ENCODE data around the gene PRSS23.

The PRSS23 gene

DNA sequence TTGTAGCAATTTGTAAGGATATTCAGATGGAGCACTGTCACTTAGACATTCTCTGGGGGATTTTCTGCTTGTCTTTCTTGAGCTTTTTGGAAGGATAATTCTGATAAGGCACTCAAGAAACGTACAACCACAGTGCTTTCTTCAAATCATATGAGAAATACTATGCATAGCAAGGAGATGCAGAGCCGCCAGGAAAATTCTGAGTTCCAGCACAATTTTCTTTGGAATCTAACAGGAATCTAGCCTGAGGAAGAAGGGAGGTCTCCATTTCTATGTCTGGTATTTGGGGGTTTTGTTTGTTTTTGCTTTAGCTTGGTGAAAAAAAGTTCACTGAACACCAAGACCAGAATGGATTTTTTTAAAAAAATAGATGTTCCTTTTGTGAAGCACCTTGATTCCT is 9.9 kb downstream of the PRSS23 start:
- no peak overlapping the region for H2BK15ac ChIP-seq (ENCODE audit: low read length)
- no peak overlapping the region for H2AFZ ChIP-seq (ENCODE audit: low read length)
- no peak overlapping the region for H3K27ac ChIP-seq (replicated peaks; ENCODE audit: low read length)
- no peak overlapping the region for H3K4ac ChIP-seq (ENCODE audit: low read length)
- H3K9me3 ChIP-seq (replicated peaks in 1 of 2; ENCODE audit: control insufficient read depth in 2 of 2, insufficient read depth in 1 of 2, low read depth in 1 of 2, low read length in 2 of 2), result peaks cover 0 to 12% of the 10 kb centered on the region in 2 donors
- H3K4me2 ChIP-seq (ENCODE audit: insufficient read depth, low read length, poor library complexity, severe bottlenecking), result no peak overlapping the region
- H3K36me3 ChIP-seq (replicated peaks in 1 of 2; ENCODE audit: control insufficient read depth in 2 of 2, insufficient read depth in 2 of 2, low read length in 2 of 2), result peaks cover 17 to 70% of the 10 kb centered on the region in 2 donors
- no peak overlapping the region for H2BK5ac ChIP-seq (ENCODE audit: low read length)
- H3K4me3 ChIP-seq (ENCODE audit: low read length in 2 of 2), result no peak overlapping the region
- H3K27me3 ChIP-seq (ENCODE audit: control insufficient read depth in 3 of 3, insufficient read depth in 3 of 3, low read depth in 1 of 3, low read length in 3 of 3), result no peaks in the 10 kb centered on the region
- no peak overlapping the region for H2BK12ac ChIP-seq (ENCODE audit: low read length)
- no peak overlapping the region for H4K91ac ChIP-seq (ENCODE audit: low read depth, low read length, poor library complexity)
- H3K79me1 ChIP-seq (ENCODE audit: low read depth, low read length), result peaks cover 3% of the 10 kb centered on the region
- DNase-seq (ENCODE audit: low spot score), result no peak
- no peak overlapping the region for H3K18ac ChIP-seq (ENCODE audit: low read length)
- H3K23ac ChIP-seq (ENCODE audit: low read depth, low read length, poor library complexity), result no peak overlapping the region
- H3K4me1 ChIP-seq (ENCODE audit: control insufficient read depth in 2 of 2, insufficient read depth in 1 of 2, low read depth in 1 of 2, low read length in 2 of 2), result peaks cover 31 to 39% of the 10 kb centered on the region in 2 donors
- no peak overlapping the region for H4K8ac ChIP-seq (ENCODE audit: low read depth, low read length)
- H2AK5ac ChIP-seq (ENCODE audit: low read depth, low read length), result no peak overlapping the region
- no peak overlapping the region for H3K14ac ChIP-seq (ENCODE audit: low read length)
- no CpG with 5 or more reads among the region's 2 CpGs for WGBS, 2 donors (ENCODE audit: extremely low coverage in 2 of 2, insufficient read length in 2 of 2, insufficient replicate concordance in 1 of 2)
- no peak overlapping the region for H2BK120ac ChIP-seq (ENCODE audit: low read depth, low read length)
- no peak overlapping the region for H3K9ac ChIP-seq (ENCODE audit: low read depth, low read length, poor library complexity)

DNA sequence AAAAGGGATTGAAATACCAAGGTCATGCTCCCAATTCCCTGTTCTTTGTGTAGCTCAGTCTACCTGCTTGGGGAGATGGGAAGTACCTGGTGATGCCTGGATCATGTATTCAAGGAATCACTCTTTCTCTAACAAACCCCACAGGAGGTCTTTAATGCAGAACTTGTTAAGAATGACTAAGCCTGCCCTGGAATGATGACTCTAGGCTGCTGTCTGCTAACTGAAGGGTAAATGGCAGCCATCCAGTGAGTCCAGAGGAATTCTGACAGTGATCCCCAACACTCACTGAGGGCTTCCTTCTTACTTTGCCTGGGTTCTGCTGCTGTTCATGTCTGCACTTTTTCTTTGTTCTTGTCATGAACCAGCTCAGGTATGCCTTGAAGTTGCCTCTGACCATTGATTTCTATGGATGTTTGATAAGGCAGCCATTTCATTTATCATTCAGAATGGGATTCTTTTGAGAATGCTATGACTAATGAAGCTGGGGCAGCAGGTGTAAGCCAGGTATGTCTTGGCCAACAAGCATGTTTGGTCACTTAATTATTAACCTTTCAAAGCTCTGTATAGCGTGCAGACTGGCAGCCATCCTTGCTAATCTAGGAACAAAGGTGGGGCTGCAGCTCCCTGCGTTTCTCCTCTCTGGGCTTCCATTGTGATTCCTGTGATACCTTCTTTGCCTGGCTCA is 11.4 kb downstream of the PRSS23 start:
- no peak for DNase-seq (ENCODE audit: low spot score)
- H3K4me3 ChIP-seq (ENCODE audit: low read length in 2 of 2), result no peak overlapping the region
- H3K4ac ChIP-seq (ENCODE audit: low read length), result no peak overlapping the region
- peaks cover 0 to 6% of the 10 kb centered on the region in 2 donors for H3K9me3 ChIP-seq (replicated peaks in 1 of 2; ENCODE audit: control insufficient read depth in 2 of 2, insufficient read depth in 1 of 2, low read depth in 1 of 2, low read length in 2 of 2)
- H2BK120ac ChIP-seq (ENCODE audit: low read depth, low read length), result no peak overlapping the region
- H3K23ac ChIP-seq (ENCODE audit: low read depth, low read length, poor library complexity), result no peak overlapping the region
- no peaks in the 10 kb centered on the region for H3K27me3 ChIP-seq (ENCODE audit: control insufficient read depth in 3 of 3, insufficient read depth in 3 of 3, low read depth in 1 of 3, low read length in 3 of 3)
- H3K4me2 ChIP-seq (ENCODE audit: insufficient read depth, low read length, poor library complexity, severe bottlenecking), result no peak overlapping the region
- no peak overlapping the region for H3K14ac ChIP-seq (ENCODE audit: low read length)
- no peak overlapping the region for H2BK5ac ChIP-seq (ENCODE audit: low read length)
- H3K79me1 ChIP-seq (ENCODE audit: low read depth, low read length), result peaks cover 3% of the 10 kb centered on the region
- H4K8ac ChIP-seq (ENCODE audit: low read depth, low read length), result no peak overlapping the region
- no peak overlapping the region for H3K18ac ChIP-seq (ENCODE audit: low read length)
- no peak overlapping the region for H2BK15ac ChIP-seq (ENCODE audit: low read length)
- no peak overlapping the region for H2BK12ac ChIP-seq (ENCODE audit: low read length)
- H3K4me1 ChIP-seq (ENCODE audit: control insufficient read depth in 2 of 2, insufficient read depth in 1 of 2, low read depth in 1 of 2, low read length in 2 of 2), result peaks cover 20 to 34% of the 10 kb centered on the region in 2 donors
- no peak overlapping the region for H3K9ac ChIP-seq (ENCODE audit: low read depth, low read length, poor library complexity)
- peak overlapping the region; percentile 32 for H3K27ac ChIP-seq (replicated peaks; ENCODE audit: low read length)
- no peak overlapping the region for H4K91ac ChIP-seq (ENCODE audit: low read depth, low read length, poor library complexity)
- no peak overlapping the region for H2AK5ac ChIP-seq (ENCODE audit: low read depth, low read length)
- no CpG with 5 or more reads among the region's 2 CpGs for WGBS, 2 donors (ENCODE audit: extremely low coverage in 2 of 2, insufficient read length in 2 of 2, insufficient replicate concordance in 1 of 2)
- H2AFZ ChIP-seq (ENCODE audit: low read length), result no peak overlapping the region
- H3K36me3 ChIP-seq (replicated peaks in 1 of 2; ENCODE audit: control insufficient read depth in 2 of 2, insufficient read depth in 2 of 2, low read length in 2 of 2), result peaks cover 12 to 55% of the 10 kb centered on the region in 2 donors

DNA sequence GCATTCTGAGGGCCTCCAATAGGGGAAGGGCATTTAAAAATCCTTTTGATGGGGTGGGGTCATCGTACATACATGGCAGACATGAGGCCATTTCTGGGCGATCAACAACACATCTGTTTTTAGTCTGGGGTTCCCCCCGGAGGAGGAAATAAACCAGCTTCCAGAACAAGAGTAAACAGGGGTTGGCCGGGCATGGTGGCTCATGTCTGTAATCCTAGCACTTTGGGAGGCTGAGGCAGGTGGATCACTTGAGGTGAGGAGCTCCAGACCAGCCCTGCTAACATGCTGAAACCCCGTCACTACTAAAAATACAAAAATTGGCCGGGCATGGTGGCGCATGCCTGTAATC is 12.0 kb downstream of the PRSS23 start:
- Histone ChIP-seq H4K8ac (ENCODE audit: low read depth, low read length) (no peak overlapping the region), H3K9me3 (replicated peaks in 1 of 2; ENCODE audit: control insufficient read depth in 2 of 2, insufficient read depth in 1 of 2, low read depth in 1 of 2, low read length in 2 of 2) (peaks cover 0 to 3% of the 10 kb centered on the region in 2 donors), H3K79me1 (ENCODE audit: low read depth, low read length) (peaks cover 3% of the 10 kb centered on the region), H4K91ac (ENCODE audit: low read depth, low read length, poor library complexity) (no peak overlapping the region), H3K4me3 (ENCODE audit: low read length in 2 of 2) (no peak overlapping the region), H3K27ac (replicated peaks; ENCODE audit: low read length) (no peak overlapping the region), H2BK12ac (ENCODE audit: low read length) (no peak overlapping the region), H3K14ac (ENCODE audit: low read length) (no peak overlapping the region), H3K18ac (ENCODE audit: low read length) (no peak overlapping the region), H3K36me3 (replicated peaks in 1 of 2; ENCODE audit: control insufficient read depth in 2 of 2, insufficient read depth in 2 of 2, low read length in 2 of 2) (peaks cover 12 to 50% of the 10 kb centered on the region in 2 donors), H3K27me3 (ENCODE audit: control insufficient read depth in 3 of 3, insufficient read depth in 3 of 3, low read depth in 1 of 3, low read length in 3 of 3) (no peaks in the 10 kb centered on the region), H2AFZ (ENCODE audit: low read length) (no peak overlapping the region), H2BK15ac (ENCODE audit: low read length) (no peak overlapping the region), H3K9ac (ENCODE audit: low read depth, low read length, poor library complexity) (no peak overlapping the region), H3K23ac (ENCODE audit: low read depth, low read length, poor library complexity) (no peak overlapping the region), H2BK120ac (ENCODE audit: low read depth, low read length) (no peak overlapping the region), H2AK5ac (ENCODE audit: low read depth, low read length) (no peak overlapping the region), H3K4me1 (ENCODE audit: control insufficient read depth in 2 of 2, insufficient read depth in 1 of 2, low read depth in 1 of 2, low read length in 2 of 2) (peaks cover 15 to 30% of the 10 kb centered on the region in 2 donors), H3K4ac (ENCODE audit: low read length) (no peak overlapping the region), H2BK5ac (ENCODE audit: low read length) (no peak overlapping the region), H3K4me2 (ENCODE audit: insufficient read depth, low read length, poor library complexity, severe bottlenecking) (no peak overlapping the region)
- DNase-seq (ENCODE audit: low spot score), result no peak
- WGBS, 2 donors (ENCODE audit: extremely low coverage in 2 of 2, insufficient read length in 2 of 2, insufficient replicate concordance in 1 of 2), result no CpG with 5 or more reads among the region's 7 CpGs

DNA sequence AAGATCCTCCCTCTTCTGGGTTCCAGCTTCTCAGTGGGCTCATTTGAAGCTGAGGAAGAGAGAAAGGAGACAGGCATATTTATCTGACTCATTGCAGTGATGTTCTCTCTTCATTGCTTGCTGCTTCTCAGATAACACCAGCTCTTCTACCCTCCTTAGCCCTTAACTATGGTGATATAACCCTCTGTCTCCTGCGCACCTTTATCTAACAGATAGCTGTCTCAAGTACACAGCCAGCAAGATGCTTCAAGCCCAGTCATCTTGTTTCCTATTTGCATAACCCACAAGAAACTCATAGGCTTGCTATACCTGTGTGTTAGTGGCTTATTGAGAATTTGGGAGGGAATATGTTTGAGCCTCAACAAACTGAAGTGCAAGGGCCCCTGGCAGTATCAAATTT is 12.6 kb downstream of the PRSS23 start:
- WGBS, 2 donors (ENCODE audit: extremely low coverage in 2 of 2, insufficient read length in 2 of 2, insufficient replicate concordance in 1 of 2), result no CpG with 5 or more reads among the region's 1 CpG

More for the DNA sequence above, 12.6 kb downstream of the PRSS23 start:
- H2BK12ac ChIP-seq (ENCODE audit: low read length), result no peak overlapping the region
- H3K27me3 ChIP-seq (ENCODE audit: control insufficient read depth in 3 of 3, insufficient read depth in 3 of 3, low read depth in 1 of 3, low read length in 3 of 3), result no peaks in the 10 kb centered on the region
- no peak overlapping the region for H3K4me2 ChIP-seq (ENCODE audit: insufficient read depth, low read length, poor library complexity, severe bottlenecking)
- no peak overlapping the region for H2AK5ac ChIP-seq (ENCODE audit: low read depth, low read length)
- H2AFZ ChIP-seq (ENCODE audit: low read length), result no peak overlapping the region
- peaks cover 0 to under 1% of the 10 kb centered on the region in 2 donors for H3K9me3 ChIP-seq (replicated peaks in 1 of 2; ENCODE audit: control insufficient read depth in 2 of 2, insufficient read depth in 1 of 2, low read depth in 1 of 2, low read length in 2 of 2)
- no peak overlapping the region for H2BK120ac ChIP-seq (ENCODE audit: low read depth, low read length)
- peaks cover 15 to 27% of the 10 kb centered on the region in 2 donors for H3K4me1 ChIP-seq (ENCODE audit: control insufficient read depth in 2 of 2, insufficient read depth in 1 of 2, low read depth in 1 of 2, low read length in 2 of 2)
- H3K79me1 ChIP-seq (ENCODE audit: low read depth, low read length), result peaks cover 3% of the 10 kb centered on the region
- H3K9ac ChIP-seq (ENCODE audit: low read depth, low read length, poor library complexity), result no peak overlapping the region
- H3K4ac ChIP-seq (ENCODE audit: low read length), result no peak overlapping the region
- H3K36me3 ChIP-seq (replicated peaks in 1 of 2; ENCODE audit: control insufficient read depth in 2 of 2, insufficient read depth in 2 of 2, low read length in 2 of 2), result peaks cover 8 to 43% of the 10 kb centered on the region in 2 donors
- no peak overlapping the region for H3K27ac ChIP-seq (replicated peaks; ENCODE audit: low read length)
- no peak for DNase-seq (ENCODE audit: low spot score)
- no peak overlapping the region for H4K91ac ChIP-seq (ENCODE audit: low read depth, low read length, poor library complexity)
- H3K18ac ChIP-seq (ENCODE audit: low read length), result no peak overlapping the region
- H3K23ac ChIP-seq (ENCODE audit: low read depth, low read length, poor library complexity), result no peak overlapping the region
- no peak overlapping the region for H3K4me3 ChIP-seq (ENCODE audit: low read length in 2 of 2)
- H3K14ac ChIP-seq (ENCODE audit: low read length), result no peak overlapping the region
- no peak overlapping the region for H2BK15ac ChIP-seq (ENCODE audit: low read length)
- H4K8ac ChIP-seq (ENCODE audit: low read depth, low read length), result no peak overlapping the region
- H2BK5ac ChIP-seq (ENCODE audit: low read length), result no peak overlapping the region
